Lower leg skin (tissue), 3 donors: ENCODE results near the gene BARHL1.

ENCODE experiments used
- POLR2A ChIP-seq, 2 donors: fragments of 450-650 bp; IDR thresholded peaks; one replicate each; pipeline ENCODE4 v1.6.1; 2016 to 2017; ENCODE audit warnings: antibody characterized with exemption in 2 of 2, mild to moderate bottlenecking in 1 of 2, moderate library complexity in 1 of 2
- TF ChIP-seq, protein P1 (sequence below), 3 donors: fragments of 450-650 bp; IDR thresholded peaks; one replicate each; pipeline ENCODE4 v1.5.1; 2016; ENCODE audit warnings: antibody characterized with exemption in 3 of 3, mild to moderate bottlenecking in 3 of 3, moderate library complexity in 2 of 3

DNA sequence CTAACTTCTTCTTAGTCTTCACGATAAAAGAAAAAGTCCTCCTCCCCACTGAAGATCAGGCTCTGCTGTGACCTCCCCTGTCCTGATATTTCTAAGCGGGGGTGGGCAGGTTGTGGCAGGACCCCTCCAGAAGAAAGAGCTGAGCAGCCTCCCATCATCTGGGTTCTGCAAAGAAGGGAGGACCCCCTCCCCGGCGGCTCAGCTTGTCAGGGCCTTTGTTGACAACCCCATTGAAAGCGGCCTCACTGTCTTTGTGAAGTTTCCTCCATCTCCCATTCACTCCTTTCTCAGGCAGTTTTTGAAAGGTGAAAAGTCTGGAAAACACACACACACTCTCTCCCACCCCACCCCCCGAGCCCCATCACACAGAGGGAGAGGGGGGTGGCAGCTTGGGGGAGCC lies 26.2 kb upstream of the BARHL1 start:
- TF ChIP-seq, protein P1, sequence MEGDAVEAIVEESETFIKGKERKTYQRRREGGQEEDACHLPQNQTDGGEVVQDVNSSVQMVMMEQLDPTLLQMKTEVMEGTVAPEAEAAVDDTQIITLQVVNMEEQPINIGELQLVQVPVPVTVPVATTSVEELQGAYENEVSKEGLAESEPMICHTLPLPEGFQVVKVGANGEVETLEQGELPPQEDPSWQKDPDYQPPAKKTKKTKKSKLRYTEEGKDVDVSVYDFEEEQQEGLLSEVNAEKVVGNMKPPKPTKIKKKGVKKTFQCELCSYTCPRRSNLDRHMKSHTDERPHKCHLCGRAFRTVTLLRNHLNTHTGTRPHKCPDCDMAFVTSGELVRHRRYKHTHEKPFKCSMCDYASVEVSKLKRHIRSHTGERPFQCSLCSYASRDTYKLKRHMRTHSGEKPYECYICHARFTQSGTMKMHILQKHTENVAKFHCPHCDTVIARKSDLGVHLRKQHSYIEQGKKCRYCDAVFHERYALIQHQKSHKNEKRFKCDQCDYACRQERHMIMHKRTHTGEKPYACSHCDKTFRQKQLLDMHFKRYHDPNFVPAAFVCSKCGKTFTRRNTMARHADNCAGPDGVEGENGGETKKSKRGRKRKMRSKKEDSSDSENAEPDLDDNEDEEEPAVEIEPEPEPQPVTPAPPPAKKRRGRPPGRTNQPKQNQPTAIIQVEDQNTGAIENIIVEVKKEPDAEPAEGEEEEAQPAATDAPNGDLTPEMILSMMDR (IDR thresholded peaks at IDR 0.05): no peak
- TF ChIP-seq POLR2A (IDR thresholded peaks at IDR 0.05): no peak
